Measurements from ENCODE around the gene KCNG2. TPM values are rescaled to one million over a fixed set of nuclear protein-coding genes. Genes with fewer than 3 reads are reported as not detected.

Gene KCNG2
- total and polyA plus RNA-seq, 2 of the 8 experiments (the other 6 are each of a cell fraction or from before 2014, with no cell fraction given): 0.19 to 0.74 TPM

GRCh38 chr18:79852561-79853302 lies 55.0 kb downstream of the KCNG2 start:
- Histone ChIP-seq H2BK12ac (ENCODE audit: low read depth, low read length) (0 out of 2 replicates have a peak overlapping the region, but pooled peaks have one; percentile 55), H3K79me1 (ENCODE audit: low read depth, low read length) (no peaks in the 10 kb centered on the region), H2BK20ac (ENCODE audit: low read length) (no peak overlapping the region), H3K4ac (replicated peaks; ENCODE audit: insufficient read length, low read depth, low read length) (no peak overlapping the region), H2AK5ac (ENCODE audit: low read depth, low read length) (no peak overlapping the region), H3K4me3 (ENCODE audit: extremely low read depth in 1 of 4, insufficient read depth in 2 of 4, low read depth in 3 of 4, low read length in 4 of 4) (no peak overlapping the region), H3K9me3 (ENCODE audit: insufficient read depth in 2 of 2, low read depth in 1 of 2, low read length in 1 of 2) (no peaks in the 10 kb centered on the region), H4K8ac (ENCODE audit: extremely low read depth, insufficient read depth, low read length) (peak overlapping the region; percentile 17), H2AFZ (ENCODE audit: low read length) (no peak overlapping the region), H4K91ac (replicated peaks; ENCODE audit: insufficient read length, low read length) (no peak overlapping the region), H2BK15ac (ENCODE audit: low read length) (no peak overlapping the region), H3K4me2 (ENCODE audit: insufficient read depth in 1 of 2, low read depth in 2 of 2, low read length in 2 of 2) (no peak overlapping the region), H3K14ac (ENCODE audit: insufficient read length) (no peak overlapping the region), H3K4me1 (replicated peaks in 1 of 4; ENCODE audit: control insufficient read depth in 3 of 4, insufficient read depth in 4 of 4, low read length in 3 of 4) (peaks cover 0 to 5% (median 3%) of the 10 kb centered on the region in 4 experiments; a peak in 3 of 7 replicates), H2BK120ac (replicated peaks; ENCODE audit: low read depth, low read length) (no peak overlapping the region), H4K5ac (ENCODE audit: insufficient read length, low read depth, low read length) (no peak overlapping the region), H3K36me3 (ENCODE audit: control insufficient read depth in 2 of 4, insufficient read depth in 4 of 4, low read length in 3 of 4) (no peaks in the 10 kb centered on the region), H3K56ac (replicated peaks; ENCODE audit: insufficient read length, low read depth, low read length) (no peak overlapping the region), H3K27ac (ENCODE audit: low read depth, low read length) (no peak overlapping the region), H3K18ac (ENCODE audit: extremely low read depth, low read length) (no peak overlapping the region), H3K9ac (replicated peaks in 1 of 4; ENCODE audit: extremely low read depth in 1 of 4, low read depth in 3 of 4, low read length in 3 of 4) (no peak overlapping the region), H2BK5ac (ENCODE audit: low read depth, low read length) (no peak overlapping the region), H3K27me3 (replicated peaks in 1 of 4; ENCODE audit: control insufficient read depth in 3 of 4, extremely low read depth in 1 of 4, insufficient read depth in 3 of 4, low read length in 3 of 4) (no peaks in the 10 kb centered on the region), H3K23me2 (ENCODE audit: low read depth, low read length) (0 out of 2 replicates have a peak, but pooled peaks cover 3% of the 10 kb centered on the region), H4K20me1 (replicated peaks in 1 of 2; ENCODE audit: control insufficient read depth in 1 of 2, insufficient read depth in 2 of 2, low read length in 2 of 2) (peaks cover 2 to 3% of the 10 kb centered on the region in 2 experiments), H3K23ac (ENCODE audit: insufficient read length) (no peak overlapping the region), H3K79me2 (ENCODE audit: control insufficient read depth in 1 of 2, insufficient read depth in 2 of 2, low read length in 2 of 2) (no peaks in the 10 kb centered on the region)
- DNase-seq (ENCODE audit: low read depth in 1 of 2, low spot score in 2 of 2) (peak in 1 of 2 experiments; percentile 43), FAIRE-seq (no peak)
- CTCF ChIA-PET (ENCODE audit: partially characterized antibody): interaction anchor here (1.2 to 1.5 kb wide), 2 partner anchors 8 to 18 kb away, joined by 3 read pairs; no protein-coding TSS in a partner anchor
- no peak for TF ChIP-seq RBBP5 (IDR thresholded peaks at IDR 0.05; ENCODE audit: borderline replicate concordance, low read depth, low read length)
- whole genome bisulfite sequencing, 2 experiments (ENCODE audit: extremely low coverage in 1 of 2, insufficient coverage in 1 of 2, insufficient read length in 1 of 2, insufficient replicate concordance in 2 of 2, low coverage in 1 of 2, low lambda C conversion rate in 2 of 2, missing lambda C conversion rate in 1 of 2): 90% methylated on average over 33 of the region's 33 CpGs; no CpG with 5 or more reads in 1 of the 2 experiments
- POLR2A ChIA-PET (ENCODE audit: partially characterized antibody): no interaction called here

Measured in H1 (cell line).